NCI-H1105 (cell line): ENCODE data around the gene IL11.

Source experiments
- DNase-seq: peaks from one replicate; lab custom pipeline; 2025; lab: John Stamatoyannopoulos, UW

IL11 gene

GRCh38 chr19:55391191-55391670, 21.0 kb upstream of the IL11 start:
- no peak for DNase-seq

- DNase-seq, result no peak
These were observed 20.2 kb upstream of the IL11 start for GRCh38 chr19:55390461-55390880.

- DNase-seq, result no peak
These were observed 19.4 kb upstream of the IL11 start for GRCh38 chr19:55389386-55390317.

- DNase-seq, result no peak
These were observed 17.7 kb upstream of the IL11 start for GRCh38 chr19:55387736-55388497.

GRCh38 chr19:55386493-55386971, 16.3 kb upstream of the IL11 start:
- no peak for DNase-seq

GRCh38 chr19:55385724-55386492, 15.6 kb upstream of the IL11 start, which contains the start of gene RPL28:
Gene RPL28 (plus strand): TSS chr19:55385932. CDS start chr19:55386358, 426 bp downstream.
- peak; percentile 99 for DNase-seq

- DNase-seq, result peak; percentile 97
These were observed 14.9 kb upstream of the IL11 start for GRCh38 chr19:55384920-55385723.

GRCh38 chr19:55384131-55384919, 14.1 kb upstream of the IL11 start, which contains the start of gene TMEM238:
Gene TMEM238 (minus strand): TSS chr19:55384292. CDS start chr19:55384259, 33 bp downstream.
- peak; percentile 12 for DNase-seq

GRCh38 chr19:55383279-55384130, 13.2 kb upstream of the IL11 start:
- peak; percentile 65 for DNase-seq

- no peak for DNase-seq
These were observed 12.3 kb upstream of the IL11 start for GRCh38 chr19:55382522-55383054.

- DNase-seq, result no peak
These were observed 11.8 kb upstream of the IL11 start for GRCh38 chr19:55382013-55382412.

GRCh38 chr19:55379174-55379573, 8.9 kb upstream of the IL11 start:
- DNase-seq, result no peak

GRCh38 chr19:55377356-55378131, 7.3 kb upstream of the IL11 start:
- DNase-seq, result no peak

- DNase-seq, result no peak
These were observed 6.1 kb upstream of the IL11 start, which contains the start of gene TMEM190 for GRCh38 chr19:55376241-55376933. Gene TMEM190 (plus strand): TSS chr19:55376826. CDS start chr19:55376854, 28 bp downstream.

- no peak for DNase-seq
These were observed 3.9 kb upstream of the IL11 start for GRCh38 chr19:55373993-55374757.

GRCh38 chr19:55373306-55373992, 3.2 kb upstream of the IL11 start:
- no peak for DNase-seq
